Endothelial cell of umbilical vein (primary cell): ENCODE measurements around the gene SH2D3C. TPM values are rescaled to one million over a fixed set of nuclear protein-coding genes. Genes with fewer than 3 reads are reported as not detected.

ENCODE experiments used
- BruUV-seq: library from RNA; stranded (reverse); fragments of 400-500 nt; replicated peaks from 2 replicates; lab custom pipeline; 2021; lab: Mats Ljungman, UMichigan
- CTCF ChIA-PET: fragments of 300-600, 350-600 bp; sonication (Branson Sonifier 250); formaldehyde crosslinking; loops from one replicate; lab custom pipeline; 2021; ENCODE audit warnings: antibody characterized with exemption, inconsistent platforms; lab: Charles Lee
- POLR2A ChIA-PET: fragments of 300-600, 350-600 bp; sonication (Branson Sonifier 250); formaldehyde crosslinking; loops from one replicate; lab custom pipeline; 2021; ENCODE audit warnings: antibody characterized with exemption, inconsistent platforms; lab: Charles Lee
- DNase-seq: peaks from one replicate; pipeline ENCODE4 v3.0.0-alpha.2; 2011; ENCODE audit warnings: low read depth, low spot score
- FAIRE-seq: peaks from 2 replicates; lab custom pipeline; 2011; peaks lifted over from hg19 to GRCh38; lab: Jason Lieb, UNC
- H2AFZ ChIP-seq: 2 replicates; pipeline ENCODE4 v1.6.0; 2012; ENCODE audit warnings: low read depth, low read length, control low read depth, inconsistent platforms
- H3K27ac ChIP-seq: 2 replicates; pipeline ENCODE4 v1.5.1; 2011; ENCODE audit warnings: low read depth, mild to moderate bottlenecking, control low read depth, low read length, moderate library complexity; ENCODE audit not compliant: insufficient read depth
- H3K27me3 ChIP-seq, 2 experiments: 2 replicates each; pipeline versions ENCODE4 v1.6.0 to v1.6.1; 2011; ENCODE audit warnings: low read length in 2 of 2, mixed read lengths in 1 of 2; ENCODE audit not compliant: control insufficient read depth in 2 of 2, insufficient read depth in 2 of 2
- H3K36me3 ChIP-seq, 2 experiments: 2 replicates in 1 of 2; 3 replicates in 1 of 2; pipeline ENCODE4 v1.5.1; 2011; ENCODE audit warnings: low read length in 2 of 2, mild to moderate bottlenecking in 1 of 2, moderate library complexity in 1 of 2; ENCODE audit not compliant: control insufficient read depth in 2 of 2, insufficient read depth in 2 of 2; ENCODE audit errors: extremely low read depth in 1 of 2
- H3K4me1 ChIP-seq: 3 replicates; pipeline ENCODE4 v1.5.1; 2011; ENCODE audit warnings: mild to moderate bottlenecking, low read length; ENCODE audit not compliant: control insufficient read depth, insufficient read depth; ENCODE audit errors: extremely low read depth
- H3K4me2 ChIP-seq: 2 replicates; pipeline ENCODE4 v1.6.1; 2011; ENCODE audit warnings: low read length, control low read depth, mixed read lengths; ENCODE audit not compliant: insufficient read depth
- H3K4me3 ChIP-seq, 3 experiments: fragments of 200-600 bp in 1 of 3; sonication (generic), shearing (Covaris generic) in 1 of 3; replicated peaks in 1 of 3; 2 replicates each; pipeline ENCODE4 v1.5.1; 2011 to 2016; ENCODE audit warnings: control low read depth in 3 of 3, low read length in 3 of 3, mild to moderate bottlenecking in 2 of 3, inconsistent platforms in 1 of 3, low read depth in 1 of 3, moderate library complexity in 1 of 3; ENCODE audit not compliant: insufficient read depth in 1 of 3
- H3K79me2 ChIP-seq: 2 replicates; pipeline ENCODE4 v1.6.0; 2012; ENCODE audit warnings: low read length, inconsistent platforms; ENCODE audit not compliant: control insufficient read depth, insufficient read depth
- H3K9ac ChIP-seq: replicated peaks from 2 replicates; pipeline ENCODE3; 2011; ENCODE audit warnings: low read length, control low read depth; ENCODE audit not compliant: insufficient read depth; ENCODE audit errors: extremely low read depth
- H3K9me1 ChIP-seq: replicated peaks from 3 replicates; pipeline ENCODE4 v1.6.0; 2011; ENCODE audit warnings: mild to moderate bottlenecking, low read length; ENCODE audit not compliant: control insufficient read depth, insufficient read depth; ENCODE audit errors: extremely low read depth
- H3K9me3 ChIP-seq: replicated peaks from 2 replicates; pipeline ENCODE4 v1.5.1; 2012; ENCODE audit warnings: low read length, inconsistent platforms; ENCODE audit not compliant: control insufficient read depth, insufficient read depth
- H4K20me1 ChIP-seq: replicated peaks from 2 replicates; pipeline ENCODE3; 2011; ENCODE audit warnings: mild to moderate bottlenecking, low read length; ENCODE audit not compliant: control insufficient read depth, insufficient read depth; ENCODE audit errors: extremely low read depth
- JUN ChIP-seq: IDR thresholded peaks from 2 replicates; pipeline ENCODE4 v1.6.1; 2011; ENCODE audit warnings: borderline replicate concordance, low read depth; ENCODE audit not compliant: insufficient read length, insufficient read depth
- MYC ChIP-seq: IDR thresholded peaks from one replicate; pipeline ENCODE4 v1.6.1; 2011; ENCODE audit warnings: mild to moderate bottlenecking, low read depth, low read length
- POLR2AphosphoS5 ChIP-seq: IDR thresholded peaks from 2 replicates; pipeline ENCODE4 v1.6.1; 2012; ENCODE audit warnings: low read depth, mild to moderate bottlenecking, control low read depth, low read length, moderate library complexity; ENCODE audit not compliant: insufficient read depth
- dilution Hi-C: fragments of 300-500 bp; cut with MboI; formaldehyde crosslinking; loops from one replicate; pipeline ENCODE4 v1.15.0; 2019; ENCODE audit warnings: low sequenced_read_pairs; ENCODE audit not compliant: extremely low pct_ligation_motif_present
- intact Hi-C: fragments of 100-400 bp; cut with micrococcal nuclease; formaldehyde crosslinking; loops from one replicate; pipeline ENCODE4 v1.10.0; 2022
- polyA plus RNA-seq, 4 experiments: library from polyadenylated mRNA; depleted of rRNA in 3 of 4; stranded (reverse) in 3 of 4; unstranded in 1 of 4; fragments of >200 nt; gene quantifications; 2 replicates each; pipeline versions ENCODE4 v1.2.1 to v1.2.3, GENCODE V29; 2011 to 2012; ENCODE audit warnings: missing spikeins in 1 of 4
- total RNA-seq: library from RNA; stranded (reverse); gene quantifications from 2 replicates; pipeline ENCODE4 v1.2.3, GENCODE V29; 2021
- TF ChIP-seq, protein P1 (sequence below), 2 donors: IDR thresholded peaks; 1 replicate in 1 of 2; 2 replicates in 1 of 2; pipeline ENCODE4 v1.5.1; 2011; ENCODE audit warnings: low read length in 2 of 2, mild to moderate bottlenecking in 2 of 2, moderate library complexity in 2 of 2, control low read depth in 1 of 2, inconsistent platforms in 1 of 2, low read depth in 1 of 2; ENCODE audit not compliant: insufficient read depth in 1 of 2; ENCODE audit errors: extremely low read depth in 1 of 2

SH2D3C gene
- total and polyA plus RNA-seq, 2 donors (not counting 3 experiments of a cell fraction or from before 2014, with no cell fraction given) = 95.0 to 173 TPM

DNA sequence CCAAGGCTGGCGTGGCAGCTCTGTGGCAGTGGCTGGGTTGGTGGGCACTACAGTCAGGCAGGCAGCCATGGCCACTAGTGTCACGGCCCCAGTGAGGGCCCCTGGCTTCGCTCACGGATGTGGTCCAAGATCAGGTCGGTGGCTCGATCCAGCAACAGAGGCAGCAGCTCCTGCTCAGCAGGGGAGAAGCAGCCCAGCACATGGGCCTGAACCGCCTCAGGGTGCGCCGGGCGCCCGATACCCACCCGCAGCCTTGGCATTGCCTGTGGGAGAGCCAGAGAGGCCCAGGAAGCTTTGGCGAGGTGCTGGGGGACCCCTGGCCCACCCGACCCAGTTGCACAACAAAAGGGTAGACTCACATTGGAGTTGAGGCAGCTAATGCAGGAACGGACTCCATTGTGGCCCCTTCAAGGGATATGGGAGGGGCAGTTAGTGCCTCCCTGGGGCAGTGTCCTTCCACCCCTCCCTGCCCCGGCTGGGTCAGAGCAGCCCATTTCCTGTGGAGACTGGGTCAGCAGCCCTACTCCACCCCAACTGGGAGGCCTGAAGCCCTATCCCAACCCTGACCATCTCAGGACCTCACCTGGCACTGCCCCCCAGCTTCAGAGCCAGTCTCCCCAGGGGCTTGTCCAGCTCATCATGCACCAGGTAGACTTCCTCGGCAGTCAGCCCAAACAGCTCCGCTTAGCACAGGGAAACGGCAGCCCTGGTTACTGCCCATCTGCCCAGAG is 64.3 kb downstream of the SH2D3C start:
- H3K9ac ChIP-seq = no peak overlapping the region
- no peak overlapping the region for H2AFZ ChIP-seq
- no peak for DNase-seq
- H3K4me1 ChIP-seq = peaks cover 5% of the 10 kb centered on the region
- no TSS peak for BruUV-seq
- H3K27me3 ChIP-seq = no peaks in the 10 kb centered on the region
- dilution Hi-C loops = no loop called here
- H4K20me1 ChIP-seq = no peaks in the 10 kb centered on the region
- H3K79me2 ChIP-seq = peaks cover 5% of the 10 kb centered on the region
- intact Hi-C loops = no loop called here
- no peaks in the 10 kb centered on the region for H3K9me3 ChIP-seq
- H3K4me3 ChIP-seq = peak overlapping the region in 1 of 3 experiments; percentile 85
- POLR2A ChIA-PET = no interaction called here
- FAIRE-seq = no peak
- H3K27ac ChIP-seq = no peak overlapping the region
- H3K36me3 ChIP-seq = no peaks in the 10 kb centered on the region
- peak overlapping the region; percentile 48 for H3K4me2 ChIP-seq
- H3K9me1 ChIP-seq = no peaks in the 10 kb centered on the region
- CTCF ChIA-PET = interaction anchor here (0.9 to 3.3 kb wide), 7 partner anchors 9 to 188 kb away, joined by 3 to 30 read pairs (median 3); partner anchors contain the start of gene TOR2A
- TF ChIP-seq MYC (no peak), JUN (no peak), POLR2AphosphoS5 (no peak)
- TF ChIP-seq, protein P1, sequence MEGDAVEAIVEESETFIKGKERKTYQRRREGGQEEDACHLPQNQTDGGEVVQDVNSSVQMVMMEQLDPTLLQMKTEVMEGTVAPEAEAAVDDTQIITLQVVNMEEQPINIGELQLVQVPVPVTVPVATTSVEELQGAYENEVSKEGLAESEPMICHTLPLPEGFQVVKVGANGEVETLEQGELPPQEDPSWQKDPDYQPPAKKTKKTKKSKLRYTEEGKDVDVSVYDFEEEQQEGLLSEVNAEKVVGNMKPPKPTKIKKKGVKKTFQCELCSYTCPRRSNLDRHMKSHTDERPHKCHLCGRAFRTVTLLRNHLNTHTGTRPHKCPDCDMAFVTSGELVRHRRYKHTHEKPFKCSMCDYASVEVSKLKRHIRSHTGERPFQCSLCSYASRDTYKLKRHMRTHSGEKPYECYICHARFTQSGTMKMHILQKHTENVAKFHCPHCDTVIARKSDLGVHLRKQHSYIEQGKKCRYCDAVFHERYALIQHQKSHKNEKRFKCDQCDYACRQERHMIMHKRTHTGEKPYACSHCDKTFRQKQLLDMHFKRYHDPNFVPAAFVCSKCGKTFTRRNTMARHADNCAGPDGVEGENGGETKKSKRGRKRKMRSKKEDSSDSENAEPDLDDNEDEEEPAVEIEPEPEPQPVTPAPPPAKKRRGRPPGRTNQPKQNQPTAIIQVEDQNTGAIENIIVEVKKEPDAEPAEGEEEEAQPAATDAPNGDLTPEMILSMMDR (IDR thresholded peaks at IDR 0.05; ENCODE audit: extremely low read depth in 1 of 2, insufficient read depth in 1 of 2, low read depth in 1 of 2, low read length in 2 of 2) = no peak
